ENCODE results near the gene CUTC.

GRCh38 chr10:99708428-99709012, 23.5 kb upstream of the CUTC start:
- TF ChIP-seq POLR2A (IDR thresholded peaks at IDR 0.05) = no peak
- TF ChIP-seq CTCF (IDR thresholded peaks at IDR 0.05) = no peak
